Measurements from ENCODE around the gene PHB1.

Gene PHB1

DNA sequence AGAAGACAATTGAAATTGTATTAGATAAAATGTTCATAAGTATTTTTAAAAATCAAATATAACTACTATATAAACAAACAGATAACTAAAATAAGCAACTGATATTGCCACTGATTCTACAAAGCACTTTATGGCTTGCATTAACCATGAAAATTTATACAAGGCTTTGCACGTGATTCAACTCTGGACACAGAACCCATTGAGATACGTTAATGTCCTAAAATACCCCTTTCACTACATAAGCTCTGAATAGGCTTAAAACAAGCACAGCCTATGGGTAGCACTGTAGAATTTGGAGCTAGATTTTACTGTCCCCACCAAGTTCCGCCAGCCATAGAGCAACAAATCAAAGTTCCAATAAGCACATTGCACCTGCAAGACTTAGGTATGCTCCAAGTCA is 57.2 kb downstream of the PHB1 start:
- no peak for FAIRE-seq
- no peak for DNase-seq (ENCODE audit: insufficient read length, low spot score)

- FAIRE-seq (no peak), DNase-seq (ENCODE audit: insufficient read length, low spot score) (no peak)
Measured at GRCh38 chr17:49356320-49356719, 58.4 kb downstream of the PHB1 start.

All from HTR-8/SVneo (cell line).